HG03060 (cell line): Measurements from ENCODE around the gene ABCC1.
"Not testable (repeated sequence)": the region's sequence is repeated elsewhere in the genome, so short reads cannot be mapped to it uniquely, and the experiment has no call there.

ENCODE experiments used
- ATAC-seq: cut with Tn5 transposase; IDR thresholded peaks from one replicate; pipeline ENCODE4 v1.9.1; 2021; ENCODE audit warnings: low read depth, moderate number of reproducible peaks; ENCODE audit not compliant: unreplicated experiment

Gene ABCC1

GRCh38 chr16:16168431-16168830, 219.0 kb downstream of the ABCC1 start:
- ATAC-seq, result no peak

- no peak for ATAC-seq
Observed at GRCh38 chr16:16169615-16170014, 220.2 kb downstream of the ABCC1 start.

GRCh38 chr16:16171332-16171919, 222.0 kb downstream of the ABCC1 start:
- ATAC-seq, result no peak

- ATAC-seq, result no peak
Observed at GRCh38 chr16:16172991-16173390, 223.6 kb downstream of the ABCC1 start.

GRCh38 chr16:16175296-16175695, 225.9 kb downstream of the ABCC1 start:
- no peak for ATAC-seq

GRCh38 chr16:16176328-16176727, 226.9 kb downstream of the ABCC1 start:
- no peak for ATAC-seq

GRCh38 chr16:16178455-16179162, 229.2 kb downstream of the ABCC1 start:
- ATAC-seq, result no peak

GRCh38 chr16:16181748-16182147, 232.3 kb downstream of the ABCC1 start:
- ATAC-seq, result not testable (repeated sequence)

- ATAC-seq, result no peak
Observed at GRCh38 chr16:16182918-16183317, 233.5 kb downstream of the ABCC1 start.

- no peak for ATAC-seq
Observed at GRCh38 chr16:16183562-16183961, 234.1 kb downstream of the ABCC1 start.

- ATAC-seq, result no peak
Observed at GRCh38 chr16:16184594-16184993, 235.2 kb downstream of the ABCC1 start.

GRCh38 chr16:16185095-16185494, 235.7 kb downstream of the ABCC1 start:
- ATAC-seq, result no peak

- ATAC-seq, result no peak
Observed at GRCh38 chr16:16186820-16187219, 237.4 kb downstream of the ABCC1 start.

GRCh38 chr16:16188827-16189226, 239.4 kb downstream of the ABCC1 start:
- ATAC-seq, result no peak

GRCh38 chr16:16189842-16190241, 240.4 kb downstream of the ABCC1 start:
- ATAC-seq, result no peak

- ATAC-seq, result no peak
Observed at GRCh38 chr16:16190546-16190945, 241.1 kb downstream of the ABCC1 start.

GRCh38 chr16:16190966-16191365, 241.6 kb downstream of the ABCC1 start:
- not testable (repeated sequence) for ATAC-seq

- no peak for ATAC-seq
Observed at GRCh38 chr16:16191493-16192167, 242.2 kb downstream of the ABCC1 start.
